GM23248 (cell line): ENCODE measurements around the gene PROCA1. TPM values are rescaled to one million over a fixed set of nuclear protein-coding genes. Genes with fewer than 3 reads are reported as not detected.

Experiments used
- DNase-seq: peaks from one replicate; pipeline ENCODE4 v3.0.0-alpha.2; 2015
- H2AFZ ChIP-seq: fragments of 200-600 bp; sonication (generic); 2 replicates; pipeline ENCODE4 v1.6.1; 2016; ENCODE audit warnings: antibody characterized with exemption
- H3F3A ChIP-seq: fragments of 200-600 bp; sonication (generic); 2 replicates; pipeline ENCODE4 v1.6.1; 2016; ENCODE audit warnings: mild to moderate bottlenecking, antibody characterized with exemption, mixed run types; ENCODE audit not compliant: insufficient read depth
- H3K27ac ChIP-seq: fragments of 200-600 bp; sonication (generic); 2 replicates; pipeline ENCODE4 v1.5.1; 2016; ENCODE audit warnings: mild to moderate bottlenecking
- H3K27me3 ChIP-seq: fragments of 200-600 bp; sonication (generic); replicated peaks from 2 replicates; pipeline ENCODE4 v1.6.1; 2016; ENCODE audit warnings: mild to moderate bottlenecking; ENCODE audit not compliant: insufficient read depth
- H3K36me3 ChIP-seq: fragments of 200-600 bp; sonication (generic); 2 replicates; pipeline ENCODE4 v1.6.1; 2016; ENCODE audit warnings: low read depth, mild to moderate bottlenecking
- H3K4me1 ChIP-seq: fragments of 200-600 bp; sonication (generic); 2 replicates; pipeline ENCODE4 v1.6.1; 2016; ENCODE audit warnings: mild to moderate bottlenecking; ENCODE audit not compliant: insufficient read depth
- H3K4me2 ChIP-seq: fragments of 200-600 bp; sonication (generic); one replicate; pipeline ENCODE4 v1.6.1; 2016; ENCODE audit warnings: mild to moderate bottlenecking; ENCODE audit not compliant: unreplicated experiment
- H3K4me3 ChIP-seq: fragments of 200-600 bp; sonication (generic); 2 replicates; pipeline ENCODE4 v1.5.1; 2016; ENCODE audit warnings: mild to moderate bottlenecking
- H3K79me2 ChIP-seq: fragments of 200-600 bp; sonication (generic); 2 replicates; pipeline ENCODE4 v1.6.1; 2016; ENCODE audit warnings: mild to moderate bottlenecking; ENCODE audit not compliant: insufficient read depth
- H3K9ac ChIP-seq: fragments of 200-600 bp; sonication (generic); 2 replicates; pipeline ENCODE4 v1.6.1; 2016; ENCODE audit warnings: mild to moderate bottlenecking
- H3K9me2 ChIP-seq: fragments of 200-600 bp; sonication (generic); 2 replicates; pipeline ENCODE4 v1.6.1; 2016; ENCODE audit warnings: mixed run types, mild to moderate bottlenecking, moderate library complexity; ENCODE audit not compliant: insufficient read depth
- H3K9me3 ChIP-seq: fragments of 200-600 bp; sonication (generic); one replicate; pipeline ENCODE4 v1.6.1; 2017; ENCODE audit warnings: low read depth
- H4K20me1 ChIP-seq: fragments of 200-600 bp; sonication (generic); 2 replicates; pipeline ENCODE4 v1.6.0; 2016; ENCODE audit not compliant: insufficient read depth
- EZH2 ChIP-seq: fragments of 200-600 bp; sonication (generic); IDR thresholded peaks from 2 replicates; pipeline ENCODE4 v1.6.1; 2018; ENCODE audit warnings: antibody characterized with exemption, mild to moderate bottlenecking; ENCODE audit not compliant: insufficient read depth, poor library complexity, severe bottlenecking
- EZH2phosphoT487 ChIP-seq: fragments of 200-600 bp; sonication (generic); IDR thresholded peaks from 2 replicates; pipeline ENCODE4 v1.6.1; 2018; ENCODE audit warnings: antibody characterized with exemption, moderate library complexity, mild to moderate bottlenecking, low read depth; ENCODE audit not compliant: insufficient read depth
- WGBS, 2 experiments: methylation state at CpG; one replicate each; pipeline ENCODE4 v1.1.6; 2015 to 2017; ENCODE audit warnings: low lambda C conversion rate in 2 of 2, low coverage in 1 of 2; ENCODE audit errors: missing lambda C conversion rate in 2 of 2; 5-methylcytosine and 5-hydroxymethylcytosine counted together
- in situ Hi-C: fragments of 300-500 bp; cut with MboI; formaldehyde crosslinking; loops from 2 replicates; pipeline ENCODE4 v1.15.0; 2020
- polyA plus RNA-seq: library from polyadenylated mRNA; unstranded; fragments of >200 nt; fragmentation: Nextera tagmentation; extraction: Ambion mirVana; gene quantifications from 2 replicates; pipeline ENCODE4 v1.2.1, GENCODE V29; 2016
- total RNA-seq: library from RNA; depleted of rRNA; stranded (reverse); fragments of >200 nt; shearing (Covaris generic); gene quantifications from 2 replicates; pipeline ENCODE4 v1.2.3, GENCODE V29; 2014

The PROCA1 gene
- total and polyA plus RNA-seq, 2 experiments from 2014 or later: 0.41 to 0.65 TPM

DNA sequence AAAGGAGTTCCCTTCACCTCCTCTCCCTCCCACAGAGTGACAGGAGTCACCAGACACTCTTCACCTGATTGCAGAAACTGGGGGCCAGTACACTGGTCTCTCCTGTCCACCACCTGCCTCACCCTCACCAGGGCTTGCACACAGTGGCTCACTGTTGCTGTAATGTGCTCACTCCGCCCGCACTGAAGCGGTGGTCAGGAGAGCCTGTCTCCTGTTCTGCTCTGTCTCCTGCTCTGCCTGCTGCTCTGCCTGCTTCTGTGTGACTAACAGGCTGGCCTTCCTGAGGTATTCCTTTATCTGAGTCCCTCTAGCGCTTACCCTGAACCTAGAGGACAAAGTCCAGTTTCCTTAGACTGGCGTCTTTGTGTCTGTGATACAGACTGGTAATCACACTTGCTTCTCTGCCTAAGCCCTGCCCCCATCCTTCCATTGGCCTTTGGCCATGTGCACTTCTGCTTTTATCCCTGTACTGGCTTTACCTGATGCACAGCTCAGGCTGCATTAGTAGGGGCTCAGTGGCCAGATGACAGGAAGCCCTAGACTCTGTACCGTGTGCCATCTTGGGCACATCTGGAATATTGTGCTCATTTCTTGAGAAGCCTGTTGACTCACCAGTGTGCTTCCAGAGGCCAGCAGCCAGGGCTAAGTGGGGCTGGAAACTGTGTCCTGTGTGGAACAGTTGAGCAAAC, 13.3 kb downstream of the PROCA1 start:
- Histone ChIP-seq H3K79me2 (no peaks in the 10 kb centered on the region), H4K20me1 (no peaks in the 10 kb centered on the region), H2AFZ (no peak overlapping the region), H3K27me3 (no peaks in the 10 kb centered on the region), H3K9ac (no peak overlapping the region), H3K4me1 (no peaks in the 10 kb centered on the region), H3K4me2 (no peak overlapping the region), H3K36me3 (peaks cover 42% of the 10 kb centered on the region), H3K27ac (no peak overlapping the region), H3K9me2 (no peaks in the 10 kb centered on the region), H3K4me3 (no peak overlapping the region), H3F3A (no peaks in the 10 kb centered on the region), H3K9me3 (no peaks in the 10 kb centered on the region)
- DNase-seq: peak; percentile 39
- TF ChIP-seq EZH2phosphoT487: no peak
- in situ Hi-C loops: no loop called here
- 84% methylated on average over 6 of the region's 6 CpGs for WGBS, 2 experiments

DNA sequence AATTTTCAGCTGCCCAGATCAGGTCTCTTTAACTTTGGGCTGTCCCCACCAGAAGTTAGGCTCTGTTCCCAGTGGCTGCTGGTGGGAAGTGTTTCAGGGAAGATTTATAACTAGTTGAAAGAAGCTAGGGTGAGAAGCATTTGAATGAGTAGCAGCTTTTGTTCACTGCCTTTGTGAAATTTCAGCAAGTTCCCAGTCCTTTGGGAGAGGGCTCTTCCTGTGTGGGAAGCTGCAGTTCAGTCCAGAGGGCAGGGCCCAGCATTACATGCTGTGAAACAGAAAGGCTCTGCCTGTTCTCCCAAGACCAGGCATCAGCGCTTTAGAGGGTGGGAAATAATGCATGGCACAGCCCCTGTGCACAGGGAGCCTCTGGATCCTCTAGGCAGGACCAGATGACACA, 17.8 kb downstream of the PROCA1 start:
- 100% methylated on average over 1 of the region's 1 CpG for WGBS, 2 experiments
- in situ Hi-C loops: no loop called here
- H3K9me3 ChIP-seq: no peaks in the 10 kb centered on the region
- DNase-seq: no peak
- TF ChIP-seq EZH2: no peak
- no peak for TF ChIP-seq EZH2phosphoT487
- no peaks in the 10 kb centered on the region for H3K4me1 ChIP-seq
- H2AFZ ChIP-seq: no peak overlapping the region
- no peaks in the 10 kb centered on the region for H3K79me2 ChIP-seq
- H3K9me2 ChIP-seq: no peaks in the 10 kb centered on the region
- H3K4me3 ChIP-seq: no peak overlapping the region
- no peaks in the 10 kb centered on the region for H3K27me3 ChIP-seq
- H3K4me2 ChIP-seq: no peak overlapping the region
- H4K20me1 ChIP-seq: no peaks in the 10 kb centered on the region
- H3K27ac ChIP-seq: no peak overlapping the region
- H3K9ac ChIP-seq: no peak overlapping the region
- peaks cover 60% of the 10 kb centered on the region for H3K36me3 ChIP-seq
- no peaks in the 10 kb centered on the region for H3F3A ChIP-seq

DNA sequence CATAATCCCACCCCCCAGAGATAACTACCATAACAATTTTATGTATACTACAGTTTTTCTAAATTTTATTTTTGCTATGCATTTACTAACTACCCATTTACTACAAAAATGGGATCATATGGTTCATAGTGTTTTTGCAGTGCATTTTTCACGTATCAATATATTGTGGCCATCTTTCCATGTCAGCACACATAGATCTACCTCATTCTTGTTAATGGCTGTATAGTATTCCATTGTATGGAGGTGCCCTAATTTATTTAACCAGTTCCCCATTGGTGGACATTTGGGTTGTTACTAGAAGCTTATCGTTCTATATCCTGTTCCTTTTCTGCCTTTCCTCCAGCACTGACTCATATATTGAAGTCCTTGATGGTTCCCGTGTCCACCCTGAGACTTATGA, 22.7 kb downstream of the PROCA1 start:
- H3K79me2 ChIP-seq: no peaks in the 10 kb centered on the region
- no peaks in the 10 kb centered on the region for H3K9me2 ChIP-seq
- H3K9ac ChIP-seq: no peak overlapping the region
- in situ Hi-C loops: no loop called here
- H3K36me3 ChIP-seq: peaks cover 72% of the 10 kb centered on the region
- WGBS, 2 experiments: 95 to 100% methylated on average over 3 of the region's 3 CpGs
- no peak overlapping the region for H3K4me2 ChIP-seq
- H3F3A ChIP-seq: no peaks in the 10 kb centered on the region
- H3K27ac ChIP-seq: no peak overlapping the region
- no peaks in the 10 kb centered on the region for H3K4me1 ChIP-seq
- 0 out of 2 replicates have a peak, but pooled peaks cover 4% of the 10 kb centered on the region for H4K20me1 ChIP-seq
- no peak overlapping the region for H2AFZ ChIP-seq
- TF ChIP-seq EZH2phosphoT487 (no peak), EZH2 (no peak)
- no peak for DNase-seq
- no peak overlapping the region for H3K4me3 ChIP-seq
- H3K9me3 ChIP-seq: no peaks in the 10 kb centered on the region
- H3K27me3 ChIP-seq: no peaks in the 10 kb centered on the region

DNA sequence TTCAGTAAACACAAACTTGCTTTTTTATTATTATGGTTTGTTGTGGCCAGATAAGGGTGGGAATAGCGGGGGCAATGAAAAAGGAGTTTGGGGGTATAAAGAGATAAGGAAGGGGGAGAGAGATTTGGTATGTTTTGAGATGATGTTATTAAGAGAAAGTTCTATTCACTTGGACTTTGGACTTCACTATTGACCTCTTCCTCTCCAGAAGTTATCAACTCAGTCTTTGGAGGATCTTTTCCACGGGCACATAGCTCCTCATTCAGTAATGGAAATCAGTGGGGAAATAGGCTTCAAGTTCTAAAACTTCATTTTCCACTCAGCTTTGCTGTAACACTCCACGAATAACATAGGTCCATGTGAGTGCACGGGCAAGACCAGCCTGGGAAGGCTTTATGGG, 23.2 kb downstream of the PROCA1 start:
- 97 to 98% methylated on average over 4 of the region's 4 CpGs for whole genome bisulfite sequencing, 2 experiments
- in situ Hi-C loops: no loop called here

DNA sequence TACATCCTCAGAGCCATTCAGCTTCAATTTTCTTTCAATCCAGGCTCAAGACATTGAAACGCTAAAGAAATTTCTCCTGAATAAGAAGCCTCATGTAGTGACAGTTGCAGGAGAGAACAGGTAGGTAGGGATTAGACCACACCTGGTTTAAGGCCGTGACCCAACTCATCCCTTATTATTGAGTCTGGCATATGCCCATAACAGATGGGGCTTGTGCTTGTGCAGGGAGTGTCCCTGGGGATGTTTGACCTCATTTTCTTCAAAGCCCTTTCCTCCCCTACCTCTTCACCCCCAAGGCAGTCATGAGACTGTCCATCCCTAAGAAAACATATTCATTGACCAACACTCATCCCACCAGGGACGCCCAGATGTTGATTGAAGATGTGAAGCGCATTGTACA, 25.4 kb downstream of the PROCA1 start:
- 86 to 90% methylated on average over 4 of the region's 4 CpGs for whole genome bisulfite sequencing, 2 experiments
- in situ Hi-C loops: no loop called here

More for the DNA sequence above, 23.2 kb downstream of the PROCA1 start:
- no peaks in the 10 kb centered on the region for H3K9me2 ChIP-seq
- H3K4me1 ChIP-seq: no peaks in the 10 kb centered on the region
- no peak overlapping the region for H3K4me3 ChIP-seq
- H3K79me2 ChIP-seq: no peaks in the 10 kb centered on the region
- no peak for DNase-seq
- H3K9me3 ChIP-seq: no peaks in the 10 kb centered on the region
- TF ChIP-seq EZH2 (no peak), EZH2phosphoT487 (no peak)
- H2AFZ ChIP-seq: no peak overlapping the region
- peaks cover 70% of the 10 kb centered on the region for H3K36me3 ChIP-seq
- H4K20me1 ChIP-seq: 0 out of 2 replicates have a peak, but pooled peaks cover 4% of the 10 kb centered on the region
- no peak overlapping the region for H3K27ac ChIP-seq
- no peaks in the 10 kb centered on the region for H3K27me3 ChIP-seq
- H3K9ac ChIP-seq: no peak overlapping the region
- H3K4me2 ChIP-seq: no peak overlapping the region
- no peaks in the 10 kb centered on the region for H3F3A ChIP-seq

More for the DNA sequence above, 25.4 kb downstream of the PROCA1 start:
- TF ChIP-seq EZH2: no peak
- TF ChIP-seq EZH2phosphoT487: no peak
- H3K27me3 ChIP-seq: no peaks in the 10 kb centered on the region
- H3K36me3 ChIP-seq: peaks cover 85% of the 10 kb centered on the region
- no peaks in the 10 kb centered on the region for H3F3A ChIP-seq
- no peak for DNase-seq
- no peaks in the 10 kb centered on the region for H3K9me2 ChIP-seq
- H2AFZ ChIP-seq: no peak overlapping the region
- H3K27ac ChIP-seq: no peak overlapping the region
- H3K4me1 ChIP-seq: no peaks in the 10 kb centered on the region
- H3K4me2 ChIP-seq: no peak overlapping the region
- no peak overlapping the region for H3K9ac ChIP-seq
- no peaks in the 10 kb centered on the region for H3K79me2 ChIP-seq
- no peaks in the 10 kb centered on the region for H3K9me3 ChIP-seq
- 0 out of 2 replicates have a peak, but pooled peaks cover 4% of the 10 kb centered on the region for H4K20me1 ChIP-seq
- no peak overlapping the region for H3K4me3 ChIP-seq
